Vagina (tissue), 2 donors: Measurements from ENCODE around the gene NPY2R.

Source experiments
- CTCF ChIP-seq, 3 experiments: fragments of 450-650 bp in 2 of 3; fragments of 200-600 bp in 1 of 3; sonication (generic) in 1 of 3; IDR thresholded peaks; one replicate each; pipeline ENCODE4 v1.5.1; 2017 to 2019; ENCODE audit warnings: antibody characterized with exemption in 3 of 3, mild to moderate bottlenecking in 2 of 3, moderate library complexity in 2 of 3
- POLR2A ChIP-seq, 2 donors: fragments of 450-650 bp; IDR thresholded peaks; one replicate each; pipeline ENCODE4 v1.6.1; 2017; ENCODE audit warnings: antibody characterized with exemption in 2 of 2, mild to moderate bottlenecking in 2 of 2, moderate library complexity in 2 of 2
- POLR2AphosphoS5 ChIP-seq, 2 donors: sonication (generic); formaldehyde crosslinking; IDR thresholded peaks; one replicate each; pipeline ENCODE4 v1.9.0; 2017; ENCODE audit warnings: antibody characterized with exemption in 2 of 2, mild to moderate bottlenecking in 2 of 2, low read depth in 1 of 2; ENCODE audit not compliant: insufficient read depth in 1 of 2

GRCh38 chr4:155173371-155173770, 35.1 kb upstream of the NPY2R start:
- TF ChIP-seq POLR2AphosphoS5 (IDR thresholded peaks at IDR 0.05; ENCODE audit: insufficient read depth in 1 of 2, low read depth in 1 of 2), result no peak
- TF ChIP-seq CTCF (IDR thresholded peaks at IDR 0.05), result no peak
- TF ChIP-seq POLR2A (IDR thresholded peaks at IDR 0.05), result no peak
